GM10266 (cell line): ENCODE results near the gene LFNG.

ENCODE experiments used
- DNase-seq: peaks from one replicate; pipeline ENCODE4 v3.0.0; 2012; ENCODE audit errors: extremely low spot score
- TF ChIP-seq, protein P1 (sequence below): IDR thresholded peaks from 2 replicates; pipeline ENCODE4 v1.5.1; 2012; ENCODE audit warnings: mild to moderate bottlenecking, low read depth; ENCODE audit not compliant: control insufficient read depth, insufficient read depth; ENCODE audit errors: missing control alignments

The LFNG gene

DNA sequence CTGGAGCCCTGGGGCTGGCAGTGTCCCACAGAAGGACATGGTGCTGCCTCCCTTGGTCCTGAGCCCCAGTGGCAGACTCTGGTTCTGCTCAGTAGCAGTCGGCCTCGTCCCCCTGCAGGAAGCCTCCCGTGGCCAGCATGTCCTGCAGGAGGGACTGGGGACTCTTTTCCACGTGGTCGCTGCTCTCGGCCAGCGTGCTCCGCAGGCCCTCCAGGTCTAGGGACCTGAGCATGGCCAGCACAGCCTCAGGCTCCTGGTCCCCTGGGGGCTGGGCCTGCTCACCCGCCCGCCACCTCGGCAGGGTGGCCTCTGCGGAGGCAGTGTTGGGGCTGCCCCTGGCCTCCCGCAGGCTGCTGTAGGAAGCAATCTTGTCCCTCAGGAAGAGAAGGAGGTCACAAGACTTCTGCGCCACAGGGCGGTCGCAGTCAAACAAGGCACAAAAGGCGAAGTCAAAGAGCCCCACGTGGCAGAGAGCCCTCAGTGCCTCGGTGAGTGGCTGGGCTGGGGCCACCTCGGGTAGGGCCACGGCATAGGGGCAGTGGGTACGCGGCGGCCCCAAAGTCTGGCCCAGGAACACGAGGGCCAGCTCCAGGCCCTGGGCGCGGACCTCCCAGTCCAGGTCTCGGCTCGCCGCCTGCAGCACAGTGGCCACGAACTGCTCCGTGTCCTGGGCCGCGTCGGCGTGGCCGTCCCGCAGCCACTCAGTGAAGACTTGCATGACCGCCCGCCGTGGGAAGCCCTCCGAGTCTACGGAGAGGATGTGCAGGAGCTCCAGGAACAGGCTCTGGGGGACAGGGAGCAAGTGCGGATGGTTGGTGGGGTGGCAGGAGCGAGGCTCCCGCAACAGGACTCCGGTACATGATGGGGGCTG lies 18.6 kb downstream of the LFNG start:
- TF ChIP-seq, protein P1, sequence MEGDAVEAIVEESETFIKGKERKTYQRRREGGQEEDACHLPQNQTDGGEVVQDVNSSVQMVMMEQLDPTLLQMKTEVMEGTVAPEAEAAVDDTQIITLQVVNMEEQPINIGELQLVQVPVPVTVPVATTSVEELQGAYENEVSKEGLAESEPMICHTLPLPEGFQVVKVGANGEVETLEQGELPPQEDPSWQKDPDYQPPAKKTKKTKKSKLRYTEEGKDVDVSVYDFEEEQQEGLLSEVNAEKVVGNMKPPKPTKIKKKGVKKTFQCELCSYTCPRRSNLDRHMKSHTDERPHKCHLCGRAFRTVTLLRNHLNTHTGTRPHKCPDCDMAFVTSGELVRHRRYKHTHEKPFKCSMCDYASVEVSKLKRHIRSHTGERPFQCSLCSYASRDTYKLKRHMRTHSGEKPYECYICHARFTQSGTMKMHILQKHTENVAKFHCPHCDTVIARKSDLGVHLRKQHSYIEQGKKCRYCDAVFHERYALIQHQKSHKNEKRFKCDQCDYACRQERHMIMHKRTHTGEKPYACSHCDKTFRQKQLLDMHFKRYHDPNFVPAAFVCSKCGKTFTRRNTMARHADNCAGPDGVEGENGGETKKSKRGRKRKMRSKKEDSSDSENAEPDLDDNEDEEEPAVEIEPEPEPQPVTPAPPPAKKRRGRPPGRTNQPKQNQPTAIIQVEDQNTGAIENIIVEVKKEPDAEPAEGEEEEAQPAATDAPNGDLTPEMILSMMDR: no peak
- no peak for DNase-seq

DNA sequence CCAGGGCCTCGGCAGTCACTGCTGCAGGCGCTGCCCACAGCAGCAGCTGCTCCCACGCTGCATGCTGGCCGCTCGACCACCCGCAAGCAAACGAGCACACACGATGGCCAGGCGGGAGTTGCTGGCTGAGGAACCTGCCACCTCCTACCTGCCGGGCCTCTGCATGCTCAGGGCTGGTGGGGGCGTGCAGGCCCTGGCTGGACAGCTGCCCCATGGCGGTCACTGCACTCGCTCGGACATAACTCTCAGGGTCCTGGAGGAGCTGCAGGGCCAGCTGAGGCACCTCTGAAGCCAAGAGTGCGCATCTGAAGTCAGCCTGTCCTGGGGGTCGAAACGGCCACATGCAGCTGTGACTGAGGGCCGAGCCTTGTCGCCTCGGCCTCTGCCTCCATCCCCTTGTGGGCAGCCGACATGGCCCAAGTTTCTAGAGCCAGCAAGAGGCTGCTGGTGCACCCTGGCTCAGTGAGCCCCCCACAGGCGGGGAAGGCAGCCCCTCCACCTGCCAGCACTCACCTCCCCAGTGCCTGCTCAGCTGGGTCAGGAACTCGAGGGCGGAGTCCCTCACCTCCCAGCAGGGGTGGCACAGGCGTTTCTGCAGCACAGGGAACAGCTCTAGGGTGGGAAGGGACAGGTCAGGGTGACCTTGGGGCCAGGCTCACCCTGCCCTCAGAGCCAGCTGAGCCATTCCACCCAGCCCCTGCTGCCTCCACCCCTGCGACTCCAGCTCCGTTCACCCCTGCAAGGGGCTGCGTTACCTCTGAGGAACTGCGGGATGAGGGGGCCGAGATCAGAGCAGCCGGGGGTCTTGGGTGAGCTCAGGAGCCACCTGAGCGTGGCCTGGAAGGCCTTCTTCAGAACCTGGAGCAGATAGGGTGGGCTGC lies 19.7 kb downstream of the LFNG start:
- TF ChIP-seq, protein P1: no peak

DNA sequence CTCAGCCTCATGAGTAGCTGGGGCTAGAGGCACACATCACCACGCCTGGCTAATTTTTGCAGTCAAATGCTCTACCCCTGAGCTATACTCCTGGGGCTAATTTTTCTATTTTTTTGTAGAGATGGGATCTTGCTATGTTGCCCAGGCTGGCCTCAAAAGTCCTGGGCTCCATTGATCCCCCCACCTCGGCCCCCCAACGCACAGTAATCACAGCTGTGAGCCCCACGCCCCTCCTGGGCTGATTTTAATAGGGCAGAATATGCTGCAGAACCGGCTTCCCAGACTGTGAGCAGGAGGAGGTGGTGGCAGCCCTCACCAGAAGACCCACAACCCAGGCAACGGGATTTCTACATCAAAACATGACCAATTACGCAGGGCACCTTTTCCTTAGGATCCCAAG lies 20.6 kb downstream of the LFNG start:
- TF ChIP-seq, protein P1: no peak
- no peak for DNase-seq

More for the DNA sequence above, 19.7 kb downstream of the LFNG start:
- no peak for DNase-seq

DNA sequence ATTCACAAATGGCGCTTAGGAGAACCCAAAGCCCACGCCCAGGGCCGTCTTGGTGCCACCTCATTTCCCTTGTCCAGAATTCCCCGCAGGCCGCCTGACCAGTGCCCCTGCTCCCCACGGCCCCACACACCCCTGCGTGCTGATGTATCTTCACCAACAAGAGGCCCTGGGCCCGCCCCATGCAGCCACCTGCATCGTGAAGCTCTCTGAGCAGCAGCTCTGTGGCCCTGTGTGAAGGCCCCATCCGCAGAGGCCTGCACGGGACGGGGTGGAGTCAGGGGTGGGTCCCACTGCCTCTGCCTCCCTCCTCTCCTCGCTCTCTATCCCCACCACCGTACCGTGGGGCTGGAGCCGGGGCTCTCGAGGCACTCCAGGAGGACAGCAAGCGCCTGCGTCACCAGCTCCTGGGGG lies 21.1 kb downstream of the LFNG start:
- TF ChIP-seq, protein P1: no peak
- DNase-seq: no peak

DNA sequence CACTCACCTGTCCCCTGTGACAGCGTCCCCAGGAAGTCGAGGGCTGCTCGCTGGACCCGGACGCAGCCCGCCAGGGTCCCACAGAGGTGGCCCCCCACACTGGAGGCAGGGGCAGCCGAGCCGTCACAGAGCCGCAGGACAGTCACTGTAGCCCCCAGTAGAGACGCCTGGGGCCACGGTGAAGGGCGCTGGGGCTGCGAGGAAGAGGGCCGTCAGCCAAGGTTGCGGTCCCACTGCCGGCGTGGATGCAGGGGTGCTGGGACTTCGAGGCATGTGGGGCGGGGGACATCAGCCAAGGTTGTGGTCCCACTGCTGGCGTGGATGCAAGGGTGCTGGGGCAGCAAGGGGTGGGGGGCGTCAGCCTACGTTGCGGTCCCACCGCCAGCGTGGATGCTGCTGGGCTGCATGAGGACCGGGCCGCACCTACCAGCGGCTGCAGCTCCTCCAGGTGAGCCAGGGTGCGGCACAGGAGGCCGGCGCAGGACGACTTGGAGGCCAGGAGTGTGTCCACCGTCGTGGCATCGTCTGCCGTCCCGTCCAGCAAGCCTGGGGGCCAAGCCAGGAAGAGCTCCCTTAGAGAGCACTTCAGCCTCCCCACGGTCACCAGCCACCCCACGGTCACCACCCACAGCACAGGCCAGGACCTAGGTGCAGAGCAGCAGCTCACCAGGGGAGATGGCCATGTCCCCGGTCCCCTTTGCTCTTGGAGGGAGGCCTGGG lies 21.9 kb downstream of the LFNG start:
- TF ChIP-seq, protein P1: no peak

DNA sequence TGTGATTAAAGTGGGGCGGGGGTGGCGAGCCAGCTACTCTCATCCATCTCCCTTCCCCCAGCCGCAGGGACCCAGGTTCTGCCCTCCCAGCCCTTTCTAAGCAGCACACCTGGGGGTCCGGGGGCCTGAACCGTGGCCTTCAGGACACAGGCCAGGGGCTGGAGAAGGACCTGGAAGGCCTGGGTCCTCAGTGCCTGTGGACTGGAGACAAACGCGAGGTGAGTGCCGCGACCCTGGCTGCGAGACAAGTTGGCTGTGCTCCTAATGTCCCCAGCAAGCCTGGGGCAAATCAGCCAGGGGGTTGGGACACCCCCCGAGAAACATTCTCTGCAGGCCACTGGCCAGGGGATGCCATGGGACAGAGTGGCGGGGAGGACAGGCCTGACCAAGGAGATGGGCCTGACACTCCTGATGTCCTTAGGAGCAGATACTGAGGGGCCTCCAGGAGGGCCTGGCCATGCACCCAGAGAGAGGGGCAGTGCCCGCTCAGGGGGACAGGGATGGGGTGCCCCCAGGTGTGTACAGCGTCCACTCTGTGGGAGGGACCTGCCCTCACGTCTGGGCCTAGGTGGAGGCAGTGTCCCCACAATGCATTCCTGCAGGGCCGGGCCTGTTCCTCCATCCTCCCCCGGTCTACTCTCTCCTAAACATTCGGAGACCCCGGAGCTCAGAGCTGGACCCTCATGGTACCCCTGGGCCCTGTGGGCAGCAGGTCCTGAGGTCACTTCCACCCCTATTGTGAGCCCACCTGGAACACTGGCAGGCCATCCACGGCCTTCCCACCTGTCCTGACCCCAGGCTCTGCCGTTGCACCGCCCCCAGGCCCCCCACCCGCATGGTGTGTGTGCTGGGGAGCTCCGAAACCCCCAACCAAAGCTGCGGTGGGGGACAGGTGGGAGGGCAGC lies 22.7 kb downstream of the LFNG start:
- TF ChIP-seq, protein P1: no peak
- no peak for DNase-seq

More for the DNA sequence above, 21.9 kb downstream of the LFNG start:
- DNase-seq: no peak
